IPS-11a (cell line): ENCODE measurements around the gene AGA.

Experiments
- H3K4me3 ChIP-seq: one replicate; pipeline ENCODE4 v1.5.1; 2013; ENCODE audit warnings: low read depth, low read length, control low read depth

Gene AGA

DNA sequence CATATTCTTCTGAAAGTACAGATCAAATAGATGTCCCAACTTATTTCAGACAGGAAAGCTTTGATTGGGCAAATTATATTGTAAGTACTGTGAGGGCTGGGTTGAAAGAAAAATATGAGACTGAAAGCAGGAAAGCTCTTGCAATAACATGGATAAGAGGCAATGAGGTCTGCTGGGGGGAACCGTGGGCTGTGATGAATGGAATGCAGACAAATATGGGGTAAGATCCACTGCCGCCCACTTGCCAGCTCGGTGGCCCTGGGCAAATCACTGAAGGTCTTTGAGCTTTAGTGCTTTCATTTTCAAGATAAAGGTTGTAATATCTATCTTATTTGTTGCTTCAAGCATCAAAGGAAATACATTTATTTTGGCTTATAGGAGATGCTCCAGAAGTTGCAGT, 51.0 kb downstream of the AGA start:
- H3K4me3 ChIP-seq: no peak overlapping the region

DNA sequence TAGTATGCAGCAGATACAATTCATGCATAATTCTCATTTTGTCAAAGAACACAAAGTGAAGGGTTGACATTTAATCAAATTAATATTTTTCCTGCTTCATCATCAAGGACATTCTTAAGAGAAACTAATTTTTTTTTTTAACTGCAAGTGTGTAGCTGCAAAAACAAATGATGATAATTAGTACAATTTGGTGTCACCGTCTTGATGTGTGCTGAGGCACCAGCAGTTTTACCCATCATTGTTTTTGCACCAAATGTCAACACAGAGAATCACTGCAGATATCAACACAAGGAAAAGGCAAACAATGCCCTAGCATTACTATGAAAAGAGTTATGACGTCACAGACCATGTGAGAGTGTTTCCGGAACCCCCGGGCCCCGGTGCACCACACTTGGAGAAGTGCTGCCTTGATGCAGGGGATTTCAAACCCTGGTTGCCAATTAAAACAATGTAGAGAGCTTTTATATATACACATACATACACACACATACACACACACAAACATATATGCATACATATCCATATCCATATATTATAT, 55.9 kb downstream of the AGA start:
- no peak overlapping the region for H3K4me3 ChIP-seq

DNA sequence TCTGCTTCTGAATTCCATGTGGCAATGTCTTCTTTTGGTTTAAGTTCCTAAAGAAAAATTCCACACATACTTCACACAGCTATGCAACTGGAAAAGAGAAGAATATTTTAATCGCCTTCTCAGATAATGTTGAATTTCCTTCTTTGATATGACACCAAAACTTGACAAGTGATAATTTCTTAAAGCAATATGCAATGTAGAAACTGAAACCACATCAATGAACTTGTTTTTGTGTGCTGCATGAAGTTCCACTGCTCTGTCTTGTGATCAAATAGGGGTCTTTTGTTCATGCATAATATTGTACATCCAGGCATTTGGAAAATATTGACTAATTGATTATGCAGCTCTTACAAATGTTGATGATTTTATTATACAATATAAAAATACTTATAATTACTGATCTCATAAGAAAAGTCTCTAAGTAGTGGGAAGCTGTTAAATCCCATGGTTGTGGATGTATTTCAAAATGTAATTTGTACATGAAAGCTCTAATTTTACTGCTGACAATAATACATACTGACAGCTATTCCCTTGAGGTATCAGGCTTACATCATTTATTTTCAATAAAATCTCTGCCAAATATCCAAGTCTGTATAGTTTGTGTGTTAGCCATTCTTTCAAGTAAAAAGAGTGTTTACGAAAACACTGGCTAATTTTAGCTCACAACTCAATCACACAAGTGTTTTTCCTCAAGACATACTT, 56.5 kb downstream of the AGA start:
- no peak overlapping the region for H3K4me3 ChIP-seq

DNA sequence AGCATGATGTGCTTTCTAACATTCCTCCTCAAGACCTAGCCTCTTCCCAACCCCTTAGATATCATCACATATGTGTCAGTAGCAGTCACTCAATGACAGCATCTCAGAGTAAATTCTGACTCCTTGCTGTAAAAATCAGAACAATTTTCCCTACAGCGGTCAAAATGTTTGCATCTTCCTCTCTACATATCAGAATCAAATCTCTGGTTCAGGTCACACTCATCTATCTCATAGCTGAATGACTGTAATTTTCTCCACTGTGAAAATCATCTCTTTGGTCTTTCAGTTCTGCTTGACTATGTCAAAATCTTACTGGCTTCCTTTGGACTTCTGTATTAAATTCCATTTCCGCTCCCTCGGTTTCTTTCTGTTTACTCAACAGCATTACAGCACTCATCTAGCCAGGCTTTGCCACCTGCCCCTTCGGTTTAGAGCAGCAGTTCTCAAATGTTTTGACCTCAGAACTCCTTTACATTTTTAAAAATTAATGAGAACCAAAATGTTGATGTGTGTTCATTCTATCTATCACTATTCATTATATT, 57.3 kb downstream of the AGA start:
- no peak overlapping the region for H3K4me3 ChIP-seq

DNA sequence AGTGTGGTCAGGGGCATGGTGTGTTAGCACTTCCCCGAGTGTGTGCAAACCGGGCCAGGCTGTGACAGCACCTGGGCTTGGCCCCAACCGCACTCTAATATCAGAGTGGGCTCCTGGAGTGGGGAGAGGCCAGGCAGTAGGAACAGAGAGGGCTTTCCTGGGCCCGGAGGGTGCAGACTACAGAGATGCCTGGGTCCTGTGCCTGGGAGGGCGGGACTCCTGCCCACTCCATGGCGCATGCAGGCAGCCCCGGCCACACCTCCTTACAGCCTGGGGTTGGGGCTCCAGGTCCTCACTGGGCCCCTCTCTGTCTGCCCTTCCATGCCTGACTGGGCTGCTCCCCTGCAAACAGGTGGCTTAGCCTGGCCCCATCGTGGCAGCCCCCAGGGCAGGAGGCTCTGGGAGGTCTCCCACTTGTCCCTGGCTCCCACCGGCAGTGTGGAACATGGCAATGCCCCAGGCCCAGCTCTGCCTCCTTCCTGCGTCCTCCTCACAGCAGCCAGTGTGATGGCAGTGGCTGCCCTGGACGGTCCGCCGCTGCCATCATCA, 60.4 kb downstream of the AGA start:
- no peak overlapping the region for H3K4me3 ChIP-seq
